ENCODE measurements around the gene SIGLEC6. TPM values are rescaled to one million over a fixed set of nuclear protein-coding genes. Genes with fewer than 3 reads are reported as not detected.
"Not testable (repeated sequence)": the region's sequence is repeated elsewhere in the genome, so short reads cannot be mapped to it uniquely, and the experiment has no call there.

The SIGLEC6 gene
- total and polyA plus RNA-seq, 2 experiments from 2014 or later = not detected

DNA sequence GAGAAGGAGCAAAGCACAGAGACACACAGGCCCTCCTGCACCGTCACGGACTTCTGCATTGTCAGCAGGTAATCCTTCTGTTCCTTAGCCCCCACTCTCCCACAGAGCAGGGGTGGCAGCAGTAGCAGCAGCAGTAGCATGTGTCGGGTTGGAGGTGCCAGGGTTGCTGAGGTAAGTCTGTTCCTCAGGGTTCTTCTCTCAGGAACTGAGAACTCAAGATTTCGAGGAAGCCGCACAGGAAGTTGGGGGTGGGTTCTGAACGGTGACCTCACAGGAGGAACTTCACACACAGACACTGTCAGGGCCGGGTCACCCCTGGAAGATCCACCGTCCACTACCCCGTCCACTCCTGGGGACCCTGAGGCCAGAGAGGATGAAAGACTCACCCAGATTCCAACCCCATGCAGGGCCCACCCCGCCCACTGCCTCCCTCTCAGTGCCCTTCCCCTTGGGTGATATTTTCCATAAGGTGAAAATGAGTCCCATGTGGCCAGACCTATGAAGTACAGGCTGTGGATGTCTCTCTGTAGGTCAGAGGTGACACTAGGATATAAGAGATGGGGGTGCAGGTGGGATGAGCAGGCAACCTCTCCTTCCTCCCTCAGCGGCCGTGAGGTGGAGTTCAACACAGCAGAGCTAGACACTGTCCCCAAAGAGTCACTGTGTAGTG is 29.7 kb downstream of the SIGLEC6 start, which contains the start of gene SIGLEC12:
Gene SIGLEC12 (minus strand): TSS at position 207 of the 670 bp plus-strand sequence. CDS start 67 bp downstream, at position 140.
- no peak within 1 kb of the TSS for H3K4me3 ChIP-seq
- H4K20me1 ChIP-seq (ENCODE audit: insufficient read depth, poor library complexity, severe bottlenecking) = no peaks in the 10 kb centered on the region
- WGBS (ENCODE audit: low lambda C conversion rate, missing lambda C conversion rate) = 85% methylated on average over 10 of the region's 12 CpGs
- H3K4me1 ChIP-seq (ENCODE audit: insufficient read depth) = no peaks in the 10 kb centered on the region
- no peaks in the 10 kb centered on the region for H3K9me2 ChIP-seq (replicated peaks; ENCODE audit: insufficient read depth)
- H2AFZ ChIP-seq = no peak within 1 kb of the TSS
- H3K79me2 ChIP-seq = no peaks in the 10 kb centered on the region
- no peaks in the 10 kb centered on the region for H3K27me3 ChIP-seq
- no peaks in the 10 kb centered on the region for H3K9me3 ChIP-seq (ENCODE audit: low read depth)
- H3K36me3 ChIP-seq (replicated peaks; ENCODE audit: insufficient read depth, low read depth) = no peaks in the 10 kb centered on the region
- DNase-seq (ENCODE audit: low spot score) = no peak
- H3K27ac ChIP-seq = no peak within 1 kb of the TSS
- TF ChIP-seq EZH2 (IDR thresholded peaks at IDR 0.05; ENCODE audit: borderline replicate concordance) (no peak), EZH2phosphoT487 (IDR thresholded peaks at IDR 0.05; ENCODE audit: low read depth, severe bottlenecking, unreplicated experiment) (no peak)
- TF ChIP-seq, protein P1, sequence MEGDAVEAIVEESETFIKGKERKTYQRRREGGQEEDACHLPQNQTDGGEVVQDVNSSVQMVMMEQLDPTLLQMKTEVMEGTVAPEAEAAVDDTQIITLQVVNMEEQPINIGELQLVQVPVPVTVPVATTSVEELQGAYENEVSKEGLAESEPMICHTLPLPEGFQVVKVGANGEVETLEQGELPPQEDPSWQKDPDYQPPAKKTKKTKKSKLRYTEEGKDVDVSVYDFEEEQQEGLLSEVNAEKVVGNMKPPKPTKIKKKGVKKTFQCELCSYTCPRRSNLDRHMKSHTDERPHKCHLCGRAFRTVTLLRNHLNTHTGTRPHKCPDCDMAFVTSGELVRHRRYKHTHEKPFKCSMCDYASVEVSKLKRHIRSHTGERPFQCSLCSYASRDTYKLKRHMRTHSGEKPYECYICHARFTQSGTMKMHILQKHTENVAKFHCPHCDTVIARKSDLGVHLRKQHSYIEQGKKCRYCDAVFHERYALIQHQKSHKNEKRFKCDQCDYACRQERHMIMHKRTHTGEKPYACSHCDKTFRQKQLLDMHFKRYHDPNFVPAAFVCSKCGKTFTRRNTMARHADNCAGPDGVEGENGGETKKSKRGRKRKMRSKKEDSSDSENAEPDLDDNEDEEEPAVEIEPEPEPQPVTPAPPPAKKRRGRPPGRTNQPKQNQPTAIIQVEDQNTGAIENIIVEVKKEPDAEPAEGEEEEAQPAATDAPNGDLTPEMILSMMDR (IDR thresholded peaks at IDR 0.05; ENCODE audit: poor library complexity) = no peak
- H3K4me2 ChIP-seq = no peak within 1 kb of the TSS

DNA sequence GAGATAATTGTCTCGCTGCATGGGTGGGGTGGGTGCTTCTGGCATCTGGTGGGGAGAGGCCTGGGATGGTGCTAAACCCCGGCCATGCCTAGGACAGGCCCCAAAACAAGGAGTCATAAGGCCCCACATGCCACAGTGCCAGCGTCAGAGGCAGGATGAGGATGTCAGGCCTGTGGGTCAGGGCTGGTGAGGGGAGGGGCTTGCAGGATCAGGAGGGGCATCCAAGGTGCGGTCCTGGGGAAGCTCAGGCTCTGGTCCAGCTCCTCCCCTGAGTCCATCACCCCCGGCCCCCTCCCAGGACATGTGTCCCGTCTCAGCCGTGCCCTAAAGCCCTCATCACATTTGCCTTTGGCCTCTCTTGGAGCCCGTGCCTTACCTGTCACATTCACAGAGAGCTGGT is 30.5 kb downstream of the SIGLEC6 start:
- not testable (repeated sequence) for H3K27ac ChIP-seq; H3K79me2 ChIP-seq; H3K4me2 ChIP-seq; H3K4me1 ChIP-seq (ENCODE audit: insufficient read depth); H3K9me2 ChIP-seq (replicated peaks; ENCODE audit: insufficient read depth); H3K27me3 ChIP-seq; H3K36me3 ChIP-seq (replicated peaks; ENCODE audit: insufficient read depth, low read depth); H3K9me3 ChIP-seq (ENCODE audit: low read depth); H2AFZ ChIP-seq; H4K20me1 ChIP-seq (ENCODE audit: insufficient read depth, poor library complexity, severe bottlenecking); H3K4me3 ChIP-seq; DNase-seq (ENCODE audit: low spot score)
- 69% methylated on average over 6 of the region's 8 CpGs for WGBS (ENCODE audit: low lambda C conversion rate, missing lambda C conversion rate)

DNA sequence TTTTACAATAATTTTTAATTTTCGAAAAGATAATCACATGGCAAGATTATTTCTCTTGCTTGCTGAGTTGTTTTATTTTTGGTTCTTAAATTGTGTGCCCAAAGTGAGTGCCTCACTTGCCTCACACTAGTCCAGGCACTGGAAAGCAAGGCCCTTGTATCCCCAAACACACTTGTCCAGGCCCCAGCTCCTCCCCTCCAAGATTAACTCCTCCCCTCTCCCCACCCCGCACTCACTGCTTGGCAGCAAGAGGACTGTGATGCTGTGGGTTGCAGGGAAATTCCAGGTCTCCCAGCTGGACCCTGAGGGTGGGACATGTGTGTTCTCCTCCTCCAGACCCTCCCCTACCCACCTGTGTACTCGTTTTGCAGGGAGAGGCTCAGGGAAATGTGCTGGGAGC is 33.8 kb downstream of the SIGLEC6 start:
- Histone ChIP-seq H4K20me1 (ENCODE audit: insufficient read depth, poor library complexity, severe bottlenecking) (no peaks in the 10 kb centered on the region), H3K4me3 (no peak overlapping the region), H3K4me2 (no peak overlapping the region), H3K27ac (no peak overlapping the region), H2AFZ (no peak overlapping the region), H3K4me1 (ENCODE audit: insufficient read depth) (no peaks in the 10 kb centered on the region), H3K9me3 (ENCODE audit: low read depth) (no peaks in the 10 kb centered on the region), H3K36me3 (replicated peaks; ENCODE audit: insufficient read depth, low read depth) (no peaks in the 10 kb centered on the region), H3K79me2 (no peaks in the 10 kb centered on the region), H3K9me2 (replicated peaks; ENCODE audit: insufficient read depth) (no peaks in the 10 kb centered on the region), H3K27me3 (no peaks in the 10 kb centered on the region)
- WGBS (ENCODE audit: low lambda C conversion rate, missing lambda C conversion rate) = 56% methylated on average over 3 of the region's 3 CpGs
- no peak for DNase-seq (ENCODE audit: low spot score)
- TF ChIP-seq EZH2 (IDR thresholded peaks at IDR 0.05; ENCODE audit: borderline replicate concordance) (no peak), EZH2phosphoT487 (IDR thresholded peaks at IDR 0.05; ENCODE audit: low read depth, severe bottlenecking, unreplicated experiment) (no peak)
- TF ChIP-seq, protein P1 (IDR thresholded peaks at IDR 0.05; ENCODE audit: poor library complexity) = no peak

DNA sequence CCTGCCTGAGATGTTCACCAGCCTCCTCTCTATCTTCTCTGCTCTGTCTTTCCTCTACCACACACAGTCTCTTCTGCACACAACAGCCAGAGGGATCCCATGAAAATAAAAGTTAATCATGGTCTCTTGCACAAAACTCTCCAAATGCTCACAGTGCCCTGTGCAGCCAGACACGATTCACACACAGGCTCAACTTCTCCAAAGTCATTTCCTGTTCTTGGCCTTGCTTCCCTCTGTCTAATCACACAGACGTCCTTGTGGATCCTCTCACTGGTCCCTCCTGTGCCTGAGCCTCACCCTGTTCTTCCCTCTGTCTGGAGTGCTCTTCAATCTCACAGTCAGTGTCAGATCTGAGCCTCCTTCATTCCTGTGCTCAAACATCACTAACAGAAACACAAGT is 37.7 kb downstream of the SIGLEC6 start:
- H3K4me3 ChIP-seq = no peak overlapping the region
- 38% methylated on average over 2 of the region's 2 CpGs for whole genome bisulfite sequencing (ENCODE audit: low lambda C conversion rate, missing lambda C conversion rate)
- H3K9me3 ChIP-seq (ENCODE audit: low read depth) = no peaks in the 10 kb centered on the region
- H3K4me2 ChIP-seq = no peak overlapping the region
- no peak for TF ChIP-seq EZH2phosphoT487 (IDR thresholded peaks at IDR 0.05; ENCODE audit: low read depth, severe bottlenecking, unreplicated experiment)
- TF ChIP-seq, protein P1 (IDR thresholded peaks at IDR 0.05; ENCODE audit: poor library complexity) = no peak
- TF ChIP-seq EZH2 (IDR thresholded peaks at IDR 0.05; ENCODE audit: borderline replicate concordance) = no peak
- H3K4me1 ChIP-seq (ENCODE audit: insufficient read depth) = no peaks in the 10 kb centered on the region
- DNase-seq (ENCODE audit: low spot score) = no peak
- H4K20me1 ChIP-seq (ENCODE audit: insufficient read depth, poor library complexity, severe bottlenecking) = no peaks in the 10 kb centered on the region
- no peak overlapping the region for H3K27ac ChIP-seq
- H3K27me3 ChIP-seq = no peaks in the 10 kb centered on the region
- no peaks in the 10 kb centered on the region for H3K79me2 ChIP-seq
- H3K9me2 ChIP-seq (replicated peaks; ENCODE audit: insufficient read depth) = no peaks in the 10 kb centered on the region
- no peak overlapping the region for H2AFZ ChIP-seq
- H3K36me3 ChIP-seq (replicated peaks; ENCODE audit: insufficient read depth, low read depth) = no peaks in the 10 kb centered on the region
